ENCODE data around the gene COMMD2. TPM values are rescaled to one million over a fixed set of nuclear protein-coding genes. Genes with fewer than 3 reads are reported as not detected.

COMMD2 gene
- total RNA-seq, 1 experiment from 2014 or later: 64.9 TPM

DNA sequence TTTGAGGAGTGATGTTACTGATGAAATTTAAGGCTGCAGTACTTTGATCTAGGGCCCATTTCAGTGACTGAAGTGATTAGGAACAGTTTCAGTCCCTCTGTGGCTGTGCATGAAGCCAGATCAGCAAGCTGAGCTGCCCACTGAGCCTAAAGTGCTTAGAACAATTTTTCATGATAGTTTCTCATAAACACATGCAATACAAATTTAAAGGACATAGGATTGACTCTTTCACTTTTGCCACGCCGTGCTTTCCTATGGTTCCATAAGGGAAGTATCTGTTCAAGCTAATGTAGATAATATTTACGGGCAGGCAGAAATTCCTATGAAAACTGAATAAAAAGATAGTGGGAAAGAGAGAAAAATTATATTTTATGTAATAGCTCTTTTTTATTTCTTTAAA lies 29.5 kb upstream of the COMMD2 start:
- H3K27ac Mint-ChIP-seq: no peak overlapping the region
- H3K27me3 Mint-ChIP-seq (ENCODE audit: low read depth): no peaks in the 10 kb centered on the region
- H3K4me2 ChIP-seq (ENCODE audit: insufficient read depth, insufficient read length, low read length): no peak overlapping the region
- H3T11ph ChIP-seq (ENCODE audit: low read length): no peak overlapping the region
- DNase-seq: no peak
- no peaks in the 10 kb centered on the region for H3K9me3 Mint-ChIP-seq
- no peak overlapping the region for H4K91ac ChIP-seq (ENCODE audit: insufficient read length, low read depth, low read length)
- no peak overlapping the region for H3K27ac ChIP-seq (ENCODE audit: insufficient read length, low read depth, low read length)
- H3K9ac ChIP-seq (ENCODE audit: extremely low read depth, insufficient read length, low read length): no peak overlapping the region
- no peaks in the 10 kb centered on the region for H3K27me3 ChIP-seq (ENCODE audit: insufficient read depth, low read length)
- H2BK5ac ChIP-seq (ENCODE audit: insufficient read length, low read length): no peak overlapping the region
- no peak overlapping the region for H2AFZ ChIP-seq (ENCODE audit: low read length)
- no peak overlapping the region for H4K5ac ChIP-seq (ENCODE audit: insufficient read length, low read depth, low read length)
- no peak overlapping the region for H2AK5ac ChIP-seq (ENCODE audit: insufficient read length, low read length)
- no peak overlapping the region for H3K18ac ChIP-seq (ENCODE audit: insufficient read length, low read depth, low read length)
- peaks cover 4% of the 10 kb centered on the region in 2 experiments for H3K4me1 Mint-ChIP-seq
- H3K79me2 ChIP-seq (ENCODE audit: insufficient read depth, low read length): no peaks in the 10 kb centered on the region
- H2BK12ac ChIP-seq (ENCODE audit: insufficient read length, low read depth, low read length): no peak overlapping the region
- H3K36me3 Mint-ChIP-seq (ENCODE audit: insufficient read depth in 1 of 3, low read depth in 3 of 3): no peaks in the 10 kb centered on the region
- no peaks in the 10 kb centered on the region for H4K20me1 ChIP-seq (ENCODE audit: control insufficient read depth, insufficient read depth, insufficient read length)
- no peak overlapping the region for H2BK15ac ChIP-seq (ENCODE audit: low read depth, low read length)
- no peak overlapping the region for H3K56ac ChIP-seq (ENCODE audit: insufficient read length, low read depth, low read length)
- TF ChIP-seq, protein P1, sequence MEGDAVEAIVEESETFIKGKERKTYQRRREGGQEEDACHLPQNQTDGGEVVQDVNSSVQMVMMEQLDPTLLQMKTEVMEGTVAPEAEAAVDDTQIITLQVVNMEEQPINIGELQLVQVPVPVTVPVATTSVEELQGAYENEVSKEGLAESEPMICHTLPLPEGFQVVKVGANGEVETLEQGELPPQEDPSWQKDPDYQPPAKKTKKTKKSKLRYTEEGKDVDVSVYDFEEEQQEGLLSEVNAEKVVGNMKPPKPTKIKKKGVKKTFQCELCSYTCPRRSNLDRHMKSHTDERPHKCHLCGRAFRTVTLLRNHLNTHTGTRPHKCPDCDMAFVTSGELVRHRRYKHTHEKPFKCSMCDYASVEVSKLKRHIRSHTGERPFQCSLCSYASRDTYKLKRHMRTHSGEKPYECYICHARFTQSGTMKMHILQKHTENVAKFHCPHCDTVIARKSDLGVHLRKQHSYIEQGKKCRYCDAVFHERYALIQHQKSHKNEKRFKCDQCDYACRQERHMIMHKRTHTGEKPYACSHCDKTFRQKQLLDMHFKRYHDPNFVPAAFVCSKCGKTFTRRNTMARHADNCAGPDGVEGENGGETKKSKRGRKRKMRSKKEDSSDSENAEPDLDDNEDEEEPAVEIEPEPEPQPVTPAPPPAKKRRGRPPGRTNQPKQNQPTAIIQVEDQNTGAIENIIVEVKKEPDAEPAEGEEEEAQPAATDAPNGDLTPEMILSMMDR (conservative IDR thresholded peaks at IDR 0.05): no peak
- no peak overlapping the region for H2BK120ac ChIP-seq (ENCODE audit: low read depth, low read length, poor library complexity, severe bottlenecking)
- H3K4me3 Mint-ChIP-seq: no peak overlapping the region
- no peak overlapping the region for H4K8ac ChIP-seq (replicated peaks; ENCODE audit: insufficient read length, low read depth, low read length)
- WGBS (ENCODE audit: extremely low coverage, insufficient read length, low lambda C conversion rate): no CpG with 5 or more reads among the region's 3 CpGs
- no peak overlapping the region for H3K14ac ChIP-seq (ENCODE audit: insufficient read depth, low read length)
- no peaks in the 10 kb centered on the region for H3K4me1 ChIP-seq (ENCODE audit: insufficient read depth, low read length)
- no peaks in the 10 kb centered on the region for H3K79me1 ChIP-seq (ENCODE audit: insufficient read depth, low read depth, low read length, poor library complexity, severe bottlenecking)
- no peaks in the 10 kb centered on the region for H3K9me3 ChIP-seq (ENCODE audit: control insufficient read depth, low read depth, low read length)
- no peak overlapping the region for H3K23ac ChIP-seq (ENCODE audit: insufficient read length, low read depth, low read length)
- no peak overlapping the region for H3K4ac ChIP-seq (ENCODE audit: low read depth, low read length)
- H3K23me2 ChIP-seq (ENCODE audit: insufficient read length, low read depth, low read length, poor library complexity, severe bottlenecking): no peaks in the 10 kb centered on the region
- H2BK20ac ChIP-seq (ENCODE audit: low read depth, low read length, poor library complexity, severe bottlenecking): no peak overlapping the region
